Kidney capillary endothelial cell (primary cell): ENCODE measurements around the gene KRTAP5-4.

Source experiments
- DNase-seq: peaks from one replicate; pipeline ENCODE4 v3.0.0-alpha.2; 2018; ENCODE audit warnings: low spot score

KRTAP5-4 gene

GRCh38 chr11:1572197-1573076 is 49.5 kb downstream of the KRTAP5-4 start, which contains the start of gene DUSP8:
Gene DUSP8, minus strand, starts transcription at chr11:1572271. Its CDS starts 6,445 bp downstream, at chr11:1565826.
- peak; percentile 84 for DNase-seq

GRCh38 chr11:1571760-1572196 is 50.2 kb downstream of the KRTAP5-4 start:
- no peak for DNase-seq
